Calu3 (cell line): ENCODE measurements around the gene FAM131A. TPM values are rescaled to one million over a fixed set of nuclear protein-coding genes. Genes with fewer than 3 reads are reported as not detected.

Experiments used
- BruUV-seq: library from RNA; stranded (reverse); fragments of 400-500 nt; replicated peaks from 2 replicates; lab custom pipeline; 2021; lab: Mats Ljungman, UMichigan
- CTCF ChIA-PET: fragments of 300-600 bp; sonication (Branson Sonifier 250); formaldehyde crosslinking; loops from one replicate; lab custom pipeline; 2022; ENCODE audit warnings: antibody characterized with exemption; lab: Charles Lee
- DNase-seq: peaks from one replicate; pipeline ENCODE4 v3.0.0; 2022
- H3K27ac Mint-ChIP-seq: one replicate; pipeline ENCODE4 v1.8.0; 2022; ENCODE audit warnings: mixed read lengths; ENCODE audit not compliant: unreplicated experiment
- H3K27me3 Mint-ChIP-seq: one replicate; pipeline ENCODE4 v1.8.0; 2022; ENCODE audit warnings: mixed read lengths; ENCODE audit not compliant: unreplicated experiment
- H3K36me3 Mint-ChIP-seq: one replicate; pipeline ENCODE4 v1.8.0; 2022; ENCODE audit warnings: mild to moderate bottlenecking, moderate library complexity, mixed read lengths; ENCODE audit not compliant: insufficient read depth, unreplicated experiment
- H3K4me1 Mint-ChIP-seq: one replicate; pipeline ENCODE4 v1.8.0; 2022; ENCODE audit warnings: mild to moderate bottlenecking, low read depth, mixed read lengths; ENCODE audit not compliant: unreplicated experiment
- H3K4me3 Mint-ChIP-seq: one replicate; pipeline ENCODE4 v1.8.0; 2022; ENCODE audit warnings: mild to moderate bottlenecking, low read depth, moderate library complexity, mixed read lengths; ENCODE audit not compliant: unreplicated experiment
- H3K9me3 Mint-ChIP-seq: one replicate; pipeline ENCODE4 v1.8.0; 2022; ENCODE audit warnings: low read depth, mixed read lengths; ENCODE audit not compliant: unreplicated experiment
- CTCF ChIP-seq: fragments of 200-600 bp; IDR thresholded peaks from one replicate; pipeline ENCODE4 v1.8.0; 2022; ENCODE audit warnings: antibody characterized with exemption; ENCODE audit not compliant: unreplicated experiment
- intact Hi-C: fragments of 100-400 bp; cut with micrococcal nuclease; formaldehyde crosslinking; loops from one replicate; pipeline ENCODE4 v1.10.0; 2022; ENCODE audit not compliant: unreplicated experiment
- total RNA-seq: library from RNA; stranded (reverse); gene quantifications from 2 replicates; pipeline ENCODE4 v1.2.3, GENCODE V29; 2022

Gene FAM131A
- total RNA-seq, 1 experiment from 2014 or later = 24.4 TPM

- Mint-ChIP-seq H3K27ac (no peak overlapping the region), H3K4me3 (no peak overlapping the region), H3K27me3 (no peaks in the 10 kb centered on the region), H3K9me3 (no peaks in the 10 kb centered on the region), H3K36me3 (peaks cover 100% of the 10 kb centered on the region), H3K4me1 (peaks cover 33% of the 10 kb centered on the region)
- no peak for DNase-seq
- BruUV-seq = no TSS peak
- TF ChIP-seq CTCF = no peak
- CTCF ChIA-PET = no interaction called here
- intact Hi-C loops = no loop called here
These were observed 13.7 kb upstream of the FAM131A start for GRCh38 chr3:184323696-184324095.

- Mint-ChIP-seq H3K9me3 (no peaks in the 10 kb centered on the region), H3K27ac (no peak overlapping the region), H3K36me3 (peaks cover 100% of the 10 kb centered on the region), H3K4me1 (peaks cover 33% of the 10 kb centered on the region), H3K4me3 (no peak overlapping the region), H3K27me3 (no peaks in the 10 kb centered on the region)
- CTCF ChIA-PET = no interaction called here
- no TSS peak for BruUV-seq
- no peak for TF ChIP-seq CTCF
- intact Hi-C loops = no loop called here
- DNase-seq = no peak
These were observed 12.1 kb upstream of the FAM131A start for GRCh38 chr3:184325269-184325668.

GRCh38 chr3:184325715-184326369, 11.6 kb upstream of the FAM131A start:
- no peak for TF ChIP-seq CTCF
- Mint-ChIP-seq H3K4me1 (peaks cover 31% of the 10 kb centered on the region), H3K36me3 (peaks cover 100% of the 10 kb centered on the region), H3K27me3 (no peaks in the 10 kb centered on the region), H3K4me3 (no peak overlapping the region), H3K9me3 (no peaks in the 10 kb centered on the region), H3K27ac (no peak overlapping the region)
- CTCF ChIA-PET = no interaction called here
- no TSS peak for BruUV-seq
- intact Hi-C loops = no loop called here
- DNase-seq = no peak

GRCh38 chr3:184327171-184327570, 10.2 kb upstream of the FAM131A start:
- CTCF ChIA-PET = interaction anchor here (0.6 kb wide), 1 partner anchor 240 kb away, joined by 8 read pairs; no protein-coding TSS in a partner anchor
- Mint-ChIP-seq H3K4me3 (no peak overlapping the region), H3K36me3 (peaks cover 98% of the 10 kb centered on the region), H3K27ac (peak overlapping the region; percentile 71), H3K27me3 (no peaks in the 10 kb centered on the region), H3K4me1 (peaks cover 37% of the 10 kb centered on the region), H3K9me3 (no peaks in the 10 kb centered on the region)
- intact Hi-C loops = no loop called here
- DNase-seq = no peak
- BruUV-seq = no TSS peak
- TF ChIP-seq CTCF = no peak
